Measurements from ENCODE around the gene ADAMTSL4. TPM values are rescaled to one million over a fixed set of nuclear protein-coding genes. Genes with fewer than 3 reads are reported as not detected.
"Not testable (repeated sequence)": the region's sequence is repeated elsewhere in the genome, so short reads cannot be mapped to it uniquely, and the experiment has no call there.

ADAMTSL4 gene
- total RNA-seq, 2 experiments from 2014 or later, result 0.16 to 0.22 TPM

DNA sequence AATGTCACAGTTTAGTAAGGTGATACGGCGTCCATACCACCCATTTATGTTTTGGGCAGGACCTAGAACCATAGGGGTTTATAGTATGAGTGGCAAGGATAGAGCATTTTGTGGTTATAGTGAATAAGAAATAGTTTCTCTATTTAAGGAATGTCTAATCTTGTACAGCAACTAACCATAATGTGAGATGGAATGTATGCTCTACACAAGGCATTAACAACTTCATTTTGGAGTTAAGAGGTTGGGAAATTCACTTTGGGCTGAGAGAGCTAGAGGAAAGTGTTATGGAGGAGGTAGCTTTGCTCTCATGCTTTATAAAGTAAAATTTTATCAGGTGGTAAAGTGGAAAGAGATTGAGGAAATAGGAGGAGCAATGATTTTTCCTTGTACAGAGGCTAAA lies 33.2 kb downstream of the ADAMTSL4 start:
- intact Hi-C loops (cut with DNase I, micrococcal nuclease), result loop anchor here in 1 of 2 experiments (5.0 kb wide), 1 partner anchor 220 kb away; the partner anchor contains the start of gene RPRD2
- DNase-seq (no peak), ATAC-seq (ENCODE audit: poor library complexity) (no peak)
- Histone ChIP-seq H3K27ac (ENCODE audit: low read depth in 1 of 2, low read length in 2 of 2) (no peak overlapping the region), H3K36me3 (ENCODE audit: insufficient read depth, low read length) (peaks cover 16% of the 10 kb centered on the region), H3K4me1 (ENCODE audit: insufficient read depth, low read length) (peaks cover 13% of the 10 kb centered on the region), H3K4me3 (ENCODE audit: low read length) (no peak overlapping the region), H3K9me3 (ENCODE audit: control insufficient read depth in 1 of 2, insufficient read depth in 1 of 2, low read length in 2 of 2) (no peaks in the 10 kb centered on the region), H3K27me3 (ENCODE audit: control insufficient read depth in 1 of 2, insufficient read depth in 2 of 2, low read length in 2 of 2) (no peaks in the 10 kb centered on the region)
- H3K4me3 Mint-ChIP-seq, result no peak overlapping the region
- peak overlapping the region; percentile 5 for H3K27ac Mint-ChIP-seq
- H3K27me3 Mint-ChIP-seq, result no peaks in the 10 kb centered on the region
- ChIA-PET CTCF (interaction anchor here (0.6 kb wide), 1 partner anchor 8 kb away, joined by 3 read pairs; no protein-coding TSS in a partner anchor), POLR2A (interaction anchor here (0.7 to 5.5 kb wide), 6 partner anchors 10 to 47 kb away, joined by 3 to 30 read pairs (median 4); no protein-coding TSS in a partner anchor)
- H3K4me1 Mint-ChIP-seq (ENCODE audit: low read depth), result peaks cover 23% of the 10 kb centered on the region
- H3K9me3 Mint-ChIP-seq, result no peaks in the 10 kb centered on the region
- peaks cover 34% of the 10 kb centered on the region for H3K36me3 Mint-ChIP-seq (ENCODE audit: low read depth)
- TF ChIP-seq, protein P1, sequence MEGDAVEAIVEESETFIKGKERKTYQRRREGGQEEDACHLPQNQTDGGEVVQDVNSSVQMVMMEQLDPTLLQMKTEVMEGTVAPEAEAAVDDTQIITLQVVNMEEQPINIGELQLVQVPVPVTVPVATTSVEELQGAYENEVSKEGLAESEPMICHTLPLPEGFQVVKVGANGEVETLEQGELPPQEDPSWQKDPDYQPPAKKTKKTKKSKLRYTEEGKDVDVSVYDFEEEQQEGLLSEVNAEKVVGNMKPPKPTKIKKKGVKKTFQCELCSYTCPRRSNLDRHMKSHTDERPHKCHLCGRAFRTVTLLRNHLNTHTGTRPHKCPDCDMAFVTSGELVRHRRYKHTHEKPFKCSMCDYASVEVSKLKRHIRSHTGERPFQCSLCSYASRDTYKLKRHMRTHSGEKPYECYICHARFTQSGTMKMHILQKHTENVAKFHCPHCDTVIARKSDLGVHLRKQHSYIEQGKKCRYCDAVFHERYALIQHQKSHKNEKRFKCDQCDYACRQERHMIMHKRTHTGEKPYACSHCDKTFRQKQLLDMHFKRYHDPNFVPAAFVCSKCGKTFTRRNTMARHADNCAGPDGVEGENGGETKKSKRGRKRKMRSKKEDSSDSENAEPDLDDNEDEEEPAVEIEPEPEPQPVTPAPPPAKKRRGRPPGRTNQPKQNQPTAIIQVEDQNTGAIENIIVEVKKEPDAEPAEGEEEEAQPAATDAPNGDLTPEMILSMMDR (IDR thresholded peaks at IDR 0.05), result no peak

GRCh38 chr1:150596095-150596892 lies 47.1 kb downstream of the ADAMTSL4 start:
- H3K4me3 Mint-ChIP-seq, result no peak overlapping the region
- no peaks in the 10 kb centered on the region for H3K9me3 ChIP-seq (ENCODE audit: control insufficient read depth in 1 of 2, insufficient read depth in 1 of 2, low read length in 2 of 2)
- intact Hi-C loops (cut with DNase I, micrococcal nuclease), result no loop called here
- H3K27ac ChIP-seq (ENCODE audit: low read depth in 1 of 2, low read length in 2 of 2), result no peak overlapping the region
- peaks cover 4% of the 10 kb centered on the region for H3K4me1 ChIP-seq (ENCODE audit: insufficient read depth, low read length)
- H3K4me3 ChIP-seq (ENCODE audit: low read length), result no peak overlapping the region
- H3K27ac Mint-ChIP-seq, result peak overlapping the region; percentile 37
- no peak for ATAC-seq (ENCODE audit: poor library complexity)
- ChIA-PET POLR2A (no interaction called here), CTCF (interaction anchor here (1.4 kb wide), 1 partner anchor 35 kb away, joined by 4 read pairs; no protein-coding TSS in a partner anchor)
- H3K36me3 Mint-ChIP-seq (ENCODE audit: low read depth), result peaks cover 18% of the 10 kb centered on the region
- TF ChIP-seq, protein P1 (IDR thresholded peaks at IDR 0.05), result no peak
- H3K27me3 Mint-ChIP-seq, result no peaks in the 10 kb centered on the region
- peaks cover 10% of the 10 kb centered on the region for H3K4me1 Mint-ChIP-seq (ENCODE audit: low read depth)
- no peaks in the 10 kb centered on the region for H3K9me3 Mint-ChIP-seq
- no peaks in the 10 kb centered on the region for H3K27me3 ChIP-seq (ENCODE audit: control insufficient read depth in 1 of 2, insufficient read depth in 2 of 2, low read length in 2 of 2)
- peak in 2 of 14 experiments; percentile 24 to 38 for DNase-seq
- peaks cover 10% of the 10 kb centered on the region for H3K36me3 ChIP-seq (ENCODE audit: insufficient read depth, low read length)

DNA sequence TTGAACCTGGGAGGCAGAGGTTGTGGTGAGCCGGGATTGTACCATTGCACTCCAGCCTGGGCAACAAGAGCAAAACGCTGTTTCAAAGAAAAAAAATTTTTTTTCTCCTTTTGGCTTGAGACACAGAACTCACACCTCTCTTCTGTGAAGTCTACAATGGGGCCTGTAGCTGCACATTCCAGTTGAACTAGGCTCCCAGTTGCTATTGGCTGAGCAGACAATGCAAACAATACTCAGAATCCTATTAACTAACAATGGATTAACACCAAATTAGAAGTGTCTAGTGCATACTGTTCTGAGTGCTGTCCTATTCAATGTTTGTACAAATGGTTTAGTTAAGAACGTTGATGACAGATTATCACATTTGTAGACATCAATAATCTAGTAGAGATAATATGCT lies 47.8 kb downstream of the ADAMTSL4 start:
- ChIA-PET CTCF (no interaction called here), POLR2A (no interaction called here)
- peaks cover 10% of the 10 kb centered on the region for H3K36me3 ChIP-seq (ENCODE audit: insufficient read depth, low read length)
- Mint-ChIP-seq H3K27me3 (no peaks in the 10 kb centered on the region), H3K4me3 (no peak overlapping the region), H3K36me3 (ENCODE audit: low read depth) (peaks cover 18% of the 10 kb centered on the region), H3K4me1 (ENCODE audit: low read depth) (peaks cover 10% of the 10 kb centered on the region), H3K27ac (peak overlapping the region; percentile 37), H3K9me3 (no peaks in the 10 kb centered on the region)
- H3K9me3 ChIP-seq (ENCODE audit: control insufficient read depth in 1 of 2, insufficient read depth in 1 of 2, low read length in 2 of 2), result no peaks in the 10 kb centered on the region
- H3K27ac ChIP-seq (ENCODE audit: low read depth in 1 of 2, low read length in 2 of 2), result no peak overlapping the region
- no peaks in the 10 kb centered on the region for H3K27me3 ChIP-seq (ENCODE audit: control insufficient read depth in 1 of 2, insufficient read depth in 2 of 2, low read length in 2 of 2)
- no peak overlapping the region for H3K4me3 ChIP-seq (ENCODE audit: low read length)
- ATAC-seq (ENCODE audit: poor library complexity) (no peak), DNase-seq (no peak)
- TF ChIP-seq, protein P1 (IDR thresholded peaks at IDR 0.05), result no peak
- peaks cover 4% of the 10 kb centered on the region for H3K4me1 ChIP-seq (ENCODE audit: insufficient read depth, low read length)
- intact Hi-C loops (cut with DNase I, micrococcal nuclease), result no loop called here

DNA sequence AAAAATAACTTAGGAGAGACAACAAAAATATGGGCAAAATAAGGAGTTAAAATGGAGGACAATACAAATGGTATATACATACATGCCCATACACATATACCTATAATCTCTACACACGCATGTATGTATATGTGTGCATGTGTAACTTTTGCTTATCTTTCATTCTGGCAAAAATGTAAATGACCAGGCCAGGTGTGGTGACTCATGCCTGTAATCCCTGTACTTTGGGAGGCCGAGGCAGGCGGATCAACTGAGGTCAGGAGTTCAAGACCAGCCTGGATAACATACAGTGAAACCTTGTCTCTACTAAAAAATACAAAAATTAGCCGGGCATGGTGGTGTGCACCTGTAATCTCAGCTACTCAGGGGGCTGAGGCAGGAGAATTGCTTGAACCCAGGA lies 49.1 kb downstream of the ADAMTSL4 start:
- H3K4me3 ChIP-seq (ENCODE audit: low read length); H3K4me3 Mint-ChIP-seq; H3K27me3 Mint-ChIP-seq; ATAC-seq (ENCODE audit: poor library complexity); H3K27ac ChIP-seq (ENCODE audit: low read depth in 1 of 2, low read length in 2 of 2); intact Hi-C loops (cut with DNase I, micrococcal nuclease); H3K27me3 ChIP-seq (ENCODE audit: control insufficient read depth in 1 of 2, insufficient read depth in 2 of 2, low read length in 2 of 2); DNase-seq; H3K4me1 Mint-ChIP-seq (ENCODE audit: low read depth); H3K27ac Mint-ChIP-seq; H3K9me3 Mint-ChIP-seq; H3K9me3 ChIP-seq (ENCODE audit: control insufficient read depth in 1 of 2, insufficient read depth in 1 of 2, low read length in 2 of 2); H3K4me1 ChIP-seq (ENCODE audit: insufficient read depth, low read length); CTCF ChIA-PET: not testable (repeated sequence)
- peaks cover 13% of the 10 kb centered on the region for H3K36me3 ChIP-seq (ENCODE audit: insufficient read depth, low read length)
- peaks cover 18% of the 10 kb centered on the region for H3K36me3 Mint-ChIP-seq (ENCODE audit: low read depth)
- POLR2A ChIA-PET, result interaction anchor here (0.7 to 1.0 kb wide), 2 partner anchors 36 to 65 kb away, joined by 3 to 5 read pairs; no protein-coding TSS in a partner anchor
